ENCODE measurements around the gene RAB11FIP3. TPM values are rescaled to one million over a fixed set of nuclear protein-coding genes. Genes with fewer than 3 reads are reported as not detected.

Gene RAB11FIP3
- total and polyA plus RNA-seq, 8 donors, result 28.1 to 64.0 (median 54.0) TPM

GRCh38 chr16:530111-530817 lies 104.8 kb downstream of the RAB11FIP3 start:
- Histone ChIP-seq H3K27ac (no peak overlapping the region), H3K27me3 (no peaks in the 10 kb centered on the region), H3K4me1 (peaks cover 21 to 44% of the 10 kb centered on the region in 2 donors), H3K36me3 (peaks cover 0 to 23% of the 10 kb centered on the region in 2 donors), H3K4me3 (no peak overlapping the region), H3K9me3 (no peaks in the 10 kb centered on the region)
- DNase-seq (no peak), ATAC-seq (no peak)
- no peak for TF ChIP-seq CTCF (IDR thresholded peaks at IDR 0.05)
- intact Hi-C loops (cut with DNase I), result no loop called here

DNA sequence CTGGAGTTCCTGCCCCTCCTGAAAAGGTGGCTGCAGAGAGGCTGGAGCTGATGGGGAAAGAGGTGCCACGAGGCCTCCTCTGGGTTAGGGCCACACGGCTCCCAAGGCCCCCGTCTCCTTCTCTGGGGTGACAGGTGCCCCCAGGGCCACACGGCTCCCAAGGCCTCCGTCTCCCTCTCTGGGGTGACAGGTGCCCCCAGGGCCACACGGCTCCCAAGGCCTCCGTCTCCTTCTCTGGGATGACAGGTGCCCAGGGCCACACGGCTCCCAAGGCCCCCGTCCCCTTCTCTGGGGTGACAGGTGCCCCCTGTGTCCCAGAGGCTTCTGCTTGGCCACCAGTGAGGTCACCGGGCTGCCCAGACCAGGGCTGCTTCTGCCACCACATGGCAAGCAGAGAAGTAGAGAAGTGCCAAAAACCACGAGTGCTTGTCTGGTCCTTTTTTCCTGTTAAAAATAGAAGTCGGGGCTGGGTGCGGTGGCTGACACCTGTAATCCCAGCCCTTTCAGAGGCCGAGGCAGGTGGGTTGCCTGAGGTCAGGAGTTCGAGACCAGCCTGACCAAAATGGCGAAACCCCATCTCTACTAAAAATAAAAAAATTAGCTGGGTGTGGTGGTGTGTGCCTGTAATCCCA lies 106.2 kb downstream of the RAB11FIP3 start:
- no peaks in the 10 kb centered on the region for H3K9me3 ChIP-seq
- H3K4me1 ChIP-seq, result peaks cover 11 to 36% of the 10 kb centered on the region in 2 donors
- intact Hi-C loops (cut with DNase I), result no loop called here
- peaks cover 0 to 33% of the 10 kb centered on the region in 2 donors for H3K36me3 ChIP-seq
- DNase-seq (no peak), ATAC-seq (no peak)
- TF ChIP-seq CTCF (IDR thresholded peaks at IDR 0.05), result no peak
- no peak overlapping the region for H3K27ac ChIP-seq
- H3K4me3 ChIP-seq, result no peak overlapping the region
- no peaks in the 10 kb centered on the region for H3K27me3 ChIP-seq

DNA sequence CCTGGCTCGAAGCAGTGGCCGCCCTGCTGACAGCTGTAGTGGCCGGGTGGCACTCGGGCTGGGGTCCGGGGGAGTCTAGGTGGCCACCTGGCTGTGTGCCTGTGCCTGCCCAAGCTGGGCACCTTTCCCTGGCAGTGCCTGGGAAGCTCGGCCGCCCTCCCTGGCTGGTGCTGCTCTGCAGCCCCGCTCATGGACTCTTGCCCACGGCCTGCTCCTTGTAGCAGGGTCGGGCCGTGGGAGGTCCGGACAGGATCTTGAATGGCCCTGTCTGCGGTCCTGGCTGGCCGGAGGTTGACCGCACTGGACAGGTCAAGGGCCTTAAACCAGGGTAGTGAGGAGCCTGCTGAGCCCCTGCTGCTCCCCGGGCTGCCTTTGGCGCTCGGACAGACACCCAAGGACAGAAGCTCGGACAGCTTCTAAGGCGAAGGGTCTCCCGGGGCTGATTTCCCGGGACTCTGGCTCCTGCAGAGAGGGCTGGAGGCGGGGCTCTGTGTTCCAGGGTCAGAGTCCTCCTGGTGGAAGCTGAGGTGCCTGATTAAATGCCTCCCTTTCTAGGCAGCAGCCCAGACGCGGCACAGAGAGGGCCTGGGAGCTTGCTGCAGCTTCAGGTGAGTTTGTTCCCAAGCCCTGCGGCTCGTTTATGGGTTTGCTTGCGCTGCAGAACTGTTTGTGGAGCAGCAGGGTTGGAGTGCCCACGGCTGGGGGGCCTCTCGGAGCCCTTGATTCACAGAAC lies 108.1 kb downstream of the RAB11FIP3 start:
- DNase-seq (no peak), ATAC-seq (no peak)
- Histone ChIP-seq H3K4me3 (no peak overlapping the region), H3K36me3 (peaks cover 0 to 53% of the 10 kb centered on the region in 2 donors), H3K27ac (no peak overlapping the region), H3K27me3 (no peaks in the 10 kb centered on the region), H3K9me3 (no peaks in the 10 kb centered on the region), H3K4me1 (peaks cover 11 to 28% of the 10 kb centered on the region in 2 donors)
- intact Hi-C loops (cut with DNase I), result no loop called here
- no peak for TF ChIP-seq CTCF (IDR thresholded peaks at IDR 0.05)

DNA sequence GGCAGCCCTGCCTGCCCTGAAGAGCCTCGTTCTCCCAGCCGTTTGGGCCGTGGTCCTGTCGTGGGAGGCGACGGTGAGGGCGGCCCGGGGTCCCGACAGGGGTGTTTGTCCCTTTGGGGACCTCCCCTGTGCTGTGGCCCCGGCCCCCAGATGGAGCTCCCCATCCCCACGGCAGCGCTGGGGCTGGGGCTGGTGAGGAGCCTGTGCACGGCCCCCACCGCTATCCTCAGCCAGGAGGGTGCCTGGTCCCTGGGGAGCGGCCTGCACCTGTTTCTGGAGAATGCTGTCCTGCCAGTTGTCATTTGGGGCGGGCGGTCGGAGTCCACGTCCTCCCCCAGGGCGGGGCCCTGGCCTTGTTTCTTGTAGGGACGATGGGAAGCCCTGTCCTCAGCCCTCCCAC lies 108.7 kb downstream of the RAB11FIP3 start:
- ATAC-seq, result no peak
- H3K4me1 ChIP-seq, result peaks cover 6 to 23% of the 10 kb centered on the region in 2 donors
- H3K36me3 ChIP-seq, result peaks cover 0 to 56% of the 10 kb centered on the region in 2 donors
- DNase-seq, result no peak
- no peak overlapping the region for H3K4me3 ChIP-seq
- no peak overlapping the region for H3K27ac ChIP-seq
- no peak for TF ChIP-seq CTCF (IDR thresholded peaks at IDR 0.05)
- no peaks in the 10 kb centered on the region for H3K9me3 ChIP-seq
- no peaks in the 10 kb centered on the region for H3K27me3 ChIP-seq
- intact Hi-C loops (cut with DNase I), result no loop called here
